Measurements from ENCODE around the gene MYH13.

DNA sequence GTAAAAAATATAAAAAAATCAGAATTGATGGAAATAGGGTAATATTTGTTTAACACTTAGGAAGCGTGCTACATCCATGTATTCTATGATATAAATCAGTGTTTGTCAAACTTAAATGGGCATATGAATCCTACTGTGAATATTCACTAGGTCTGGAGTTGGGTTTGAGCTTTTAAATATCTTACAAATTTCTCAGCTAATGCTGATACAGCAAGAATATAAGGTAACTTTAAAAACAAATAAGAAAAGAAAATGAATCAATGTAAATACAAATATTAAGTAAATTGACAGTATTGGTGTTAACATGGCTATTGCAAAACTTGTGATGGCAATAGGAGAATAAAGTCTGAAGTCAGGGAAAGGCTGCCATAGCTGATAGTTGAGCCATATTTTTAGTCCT lies 3.6 kb downstream of the MYH13 start:
- no peak for TF ChIP-seq POLR2A (IDR thresholded peaks at IDR 0.05)
- TF ChIP-seq, protein P1, sequence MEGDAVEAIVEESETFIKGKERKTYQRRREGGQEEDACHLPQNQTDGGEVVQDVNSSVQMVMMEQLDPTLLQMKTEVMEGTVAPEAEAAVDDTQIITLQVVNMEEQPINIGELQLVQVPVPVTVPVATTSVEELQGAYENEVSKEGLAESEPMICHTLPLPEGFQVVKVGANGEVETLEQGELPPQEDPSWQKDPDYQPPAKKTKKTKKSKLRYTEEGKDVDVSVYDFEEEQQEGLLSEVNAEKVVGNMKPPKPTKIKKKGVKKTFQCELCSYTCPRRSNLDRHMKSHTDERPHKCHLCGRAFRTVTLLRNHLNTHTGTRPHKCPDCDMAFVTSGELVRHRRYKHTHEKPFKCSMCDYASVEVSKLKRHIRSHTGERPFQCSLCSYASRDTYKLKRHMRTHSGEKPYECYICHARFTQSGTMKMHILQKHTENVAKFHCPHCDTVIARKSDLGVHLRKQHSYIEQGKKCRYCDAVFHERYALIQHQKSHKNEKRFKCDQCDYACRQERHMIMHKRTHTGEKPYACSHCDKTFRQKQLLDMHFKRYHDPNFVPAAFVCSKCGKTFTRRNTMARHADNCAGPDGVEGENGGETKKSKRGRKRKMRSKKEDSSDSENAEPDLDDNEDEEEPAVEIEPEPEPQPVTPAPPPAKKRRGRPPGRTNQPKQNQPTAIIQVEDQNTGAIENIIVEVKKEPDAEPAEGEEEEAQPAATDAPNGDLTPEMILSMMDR (IDR thresholded peaks at IDR 0.05 in 8 of 11, conservative IDR thresholded peaks at IDR 0.05 in 3 of 11) = no peak
